Nephron progenitor cell (in vitro differentiated cells): ENCODE results near the gene GCK.

Experiments used
- DNase-seq: peaks from one replicate; pipeline ENCODE4 v3.0.0; 2021
- H3K27ac Mint-ChIP-seq: 2 replicates; pipeline ENCODE4 v1.8.0; 2021; ENCODE audit warnings: mild to moderate bottlenecking, moderate library complexity, mixed read lengths
- H3K27me3 Mint-ChIP-seq: 2 replicates; pipeline ENCODE4 v1.8.0; 2021; ENCODE audit warnings: mild to moderate bottlenecking, low read depth, mixed read lengths; ENCODE audit not compliant: poor library complexity
- H3K36me3 Mint-ChIP-seq: 2 replicates; pipeline ENCODE4 v1.8.0; 2021; ENCODE audit warnings: low read depth, mixed read lengths
- H3K4me1 Mint-ChIP-seq: 2 replicates; pipeline ENCODE4 v1.8.0; 2021; ENCODE audit warnings: mixed read lengths
- H3K4me3 Mint-ChIP-seq: 2 replicates; pipeline ENCODE4 v1.8.0; 2021; ENCODE audit warnings: mild to moderate bottlenecking, moderate library complexity, mixed read lengths
- H3K9me3 Mint-ChIP-seq: 2 replicates; pipeline ENCODE4 v1.8.0; 2021; ENCODE audit warnings: mild to moderate bottlenecking, moderate library complexity, mixed read lengths
- CTCF ChIP-seq: fragments of 200-600 bp; sonication (generic); IDR thresholded peaks from 2 replicates; pipeline ENCODE4 v1.5.0; 2021; ENCODE audit warnings: antibody characterized with exemption

GCK gene

GRCh38 chr7:44144426-44144967, 44.7 kb downstream of the GCK start:
- Mint-ChIP-seq H3K36me3 (no peaks in the 10 kb centered on the region), H3K27ac (no peak overlapping the region), H3K9me3 (no peaks in the 10 kb centered on the region), H3K4me3 (no peak overlapping the region), H3K27me3 (peaks cover 52% of the 10 kb centered on the region), H3K4me1 (peaks cover 26% of the 10 kb centered on the region)
- DNase-seq: no peak
- no peak for TF ChIP-seq CTCF

- Mint-ChIP-seq H3K36me3 (no peaks in the 10 kb centered on the region), H3K27me3 (peaks cover 53% of the 10 kb centered on the region), H3K4me1 (peaks cover 26% of the 10 kb centered on the region), H3K4me3 (no peak overlapping the region), H3K27ac (no peak overlapping the region), H3K9me3 (no peaks in the 10 kb centered on the region)
- TF ChIP-seq CTCF: no peak
- no peak for DNase-seq
Observed at GRCh38 chr7:44143646-44144250, 45.5 kb downstream of the GCK start.

GRCh38 chr7:44142028-44142427, 47.2 kb downstream of the GCK start:
- Mint-ChIP-seq H3K27ac (no peak overlapping the region), H3K36me3 (no peaks in the 10 kb centered on the region), H3K4me1 (peaks cover 13% of the 10 kb centered on the region), H3K4me3 (no peak overlapping the region), H3K27me3 (peaks cover 44% of the 10 kb centered on the region), H3K9me3 (no peaks in the 10 kb centered on the region)
- no peak for DNase-seq
- TF ChIP-seq CTCF: no peak

- peaks cover 47% of the 10 kb centered on the region for H3K27me3 Mint-ChIP-seq
- no peak for DNase-seq
- H3K4me3 Mint-ChIP-seq: no peak within 1 kb of the TSS
- H3K27ac Mint-ChIP-seq: no peak within 1 kb of the TSS
- H3K4me1 Mint-ChIP-seq: peaks cover 6% of the 10 kb centered on the region
- TF ChIP-seq CTCF: no peak
- no peaks in the 10 kb centered on the region for H3K36me3 Mint-ChIP-seq
- H3K9me3 Mint-ChIP-seq: no peaks in the 10 kb centered on the region
Observed at GRCh38 chr7:44141221-44141850, 47.9 kb downstream of the GCK start, which contains the start of gene MYL7. TSS of gene MYL7 (minus strand) at chr7:44141332. CDS start at chr7:44141305, 27 bp downstream.

- Mint-ChIP-seq H3K9me3 (no peaks in the 10 kb centered on the region), H3K36me3 (no peaks in the 10 kb centered on the region), H3K27ac (no peak overlapping the region), H3K27me3 (peaks cover 41% of the 10 kb centered on the region), H3K4me3 (no peak overlapping the region), H3K4me1 (peaks cover 8% of the 10 kb centered on the region)
- no peak for DNase-seq
- no peak for TF ChIP-seq CTCF
Observed at GRCh38 chr7:44140341-44140740, 48.9 kb downstream of the GCK start.
